Stimulated activated effector memory CD8-positive, alpha-beta T cell treated with anti-CD3 and anti-CD28 coated beads, Interleukin-12 subunit alpha, Interleukin-12 subunit beta, amount 100 ng/mL, for 72 hours (primary cell): ENCODE measurements around the gene APEH.

Experiments
- ATAC-seq: fragments of 150-1000 bp; cut with Tn5 transposase; 2 replicates; pipeline ENCODE4 v1.10.0; 2021
- DNase-seq, 2 donors: peaks; one replicate each; pipeline ENCODE4 v3.0.0; 2021 to 2022; ENCODE audit warnings: low spot score in 2 of 2
- H3K27ac Mint-ChIP-seq: one replicate; pipeline ENCODE4 v1.8.0; 2022; ENCODE audit warnings: mild to moderate bottlenecking, mixed read lengths
- H3K36me3 Mint-ChIP-seq: one replicate; pipeline ENCODE4 v1.8.0; 2022; ENCODE audit warnings: mild to moderate bottlenecking, mixed read lengths
- H3K4me1 Mint-ChIP-seq: one replicate; pipeline ENCODE4 v1.8.0; 2022; ENCODE audit warnings: mixed read lengths
- H3K4me3 Mint-ChIP-seq: one replicate; pipeline ENCODE4 v1.8.0; 2022; ENCODE audit warnings: mild to moderate bottlenecking, mixed read lengths
- H3K9me3 Mint-ChIP-seq: one replicate; pipeline ENCODE4 v1.8.0; 2022; ENCODE audit warnings: mixed read lengths

Gene APEH

DNA sequence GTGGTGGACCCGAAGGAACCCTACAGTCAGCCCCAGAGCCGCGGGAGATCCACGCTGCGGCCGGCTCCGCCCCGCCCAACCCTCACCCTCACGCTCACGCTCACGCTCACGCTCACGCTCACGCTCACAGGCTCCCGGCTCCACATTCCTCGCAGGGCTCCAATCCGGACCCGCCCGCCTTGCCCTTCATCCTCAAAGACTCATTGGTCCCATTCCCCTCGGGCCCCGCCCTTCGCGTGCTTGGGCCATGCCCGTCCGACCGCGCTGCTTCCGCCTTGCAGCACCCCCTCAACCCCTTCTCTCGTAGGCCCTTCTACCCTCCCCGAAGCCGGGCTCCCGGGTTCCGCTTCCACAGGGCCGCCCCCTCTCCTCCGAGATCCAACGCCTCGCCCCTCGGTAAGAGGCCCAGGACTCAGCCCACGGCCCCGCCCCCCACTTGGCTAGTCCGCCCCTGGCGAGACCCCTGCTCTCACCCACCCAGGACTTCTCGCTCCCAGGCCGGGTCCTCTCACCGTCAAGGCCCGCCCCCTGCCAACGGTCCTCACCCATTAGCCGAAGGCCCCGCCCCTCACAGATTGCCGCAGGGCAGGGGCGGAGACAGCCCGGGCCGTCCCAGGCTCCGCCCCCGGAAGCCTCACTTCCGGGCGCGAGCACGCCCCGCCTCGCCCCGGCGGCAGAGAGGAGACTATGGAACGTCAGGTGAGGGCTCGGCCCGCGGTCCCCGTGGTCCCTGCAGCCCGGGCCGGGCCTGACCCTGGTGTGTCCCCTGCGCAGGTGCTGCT lies at the start of gene APEH:
TSS of gene APEH (plus strand) at position 637 of the 782 bp plus-strand sequence. CDS start at position 688, 51 bp downstream.
- Mint-ChIP-seq H3K9me3 (no peaks in the 10 kb centered on the region), H3K36me3 (peaks cover 30% of the 10 kb centered on the region), H3K27ac (peak within 1 kb of the TSS; percentile 98), H3K4me3 (peak within 1 kb of the TSS; percentile 86), H3K4me1 (peaks cover 35% of the 10 kb centered on the region)
- DNase-seq, result peak; percentile 98 to 99
- ATAC-seq, result peak; percentile 91

- H3K9me3 Mint-ChIP-seq, result no peaks in the 10 kb centered on the region
- no peaks in the 10 kb centered on the region for H3K36me3 Mint-ChIP-seq
- ATAC-seq, result no peak
Observed at GRCh38 chr3:49625071-49625470, 49.1 kb upstream of the APEH start.

DNA sequence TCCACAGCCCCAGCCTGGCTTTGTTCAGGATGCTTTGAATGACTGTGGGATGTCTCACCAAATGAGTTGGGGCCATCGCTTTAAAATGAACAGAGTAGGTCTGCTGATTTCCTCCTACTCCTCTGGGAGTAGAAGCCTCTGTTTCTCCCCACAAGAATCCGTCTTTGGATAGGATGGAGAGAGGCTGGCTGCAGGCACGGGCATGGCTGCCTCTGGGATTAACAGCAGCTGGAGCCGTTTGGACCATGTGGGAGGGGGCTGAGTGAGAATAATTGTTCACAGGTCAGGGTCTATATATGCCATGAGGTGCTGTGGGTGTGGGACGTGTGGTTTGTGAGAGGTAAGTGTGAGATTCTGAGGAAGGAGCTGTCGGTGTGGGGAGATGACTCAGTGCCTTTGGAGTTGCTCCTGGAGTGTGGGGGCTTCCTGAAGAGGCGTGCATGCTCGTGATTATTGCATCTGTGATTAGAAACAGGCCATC lies 48.0 kb upstream of the APEH start:
- no peak overlapping the region for H3K27ac Mint-ChIP-seq
- peaks cover 10% of the 10 kb centered on the region for H3K4me1 Mint-ChIP-seq
- no peaks in the 10 kb centered on the region for H3K36me3 Mint-ChIP-seq
- no peak overlapping the region for H3K4me3 Mint-ChIP-seq
- ATAC-seq (peak; percentile 76), DNase-seq (no peak)
- H3K9me3 Mint-ChIP-seq, result no peaks in the 10 kb centered on the region

More at GRCh38 chr3:49625071-49625470, 49.1 kb upstream of the APEH start:
- peaks cover 10% of the 10 kb centered on the region for H3K4me1 Mint-ChIP-seq
- no peak overlapping the region for H3K4me3 Mint-ChIP-seq
- no peak overlapping the region for H3K27ac Mint-ChIP-seq
- DNase-seq, result no peak

DNA sequence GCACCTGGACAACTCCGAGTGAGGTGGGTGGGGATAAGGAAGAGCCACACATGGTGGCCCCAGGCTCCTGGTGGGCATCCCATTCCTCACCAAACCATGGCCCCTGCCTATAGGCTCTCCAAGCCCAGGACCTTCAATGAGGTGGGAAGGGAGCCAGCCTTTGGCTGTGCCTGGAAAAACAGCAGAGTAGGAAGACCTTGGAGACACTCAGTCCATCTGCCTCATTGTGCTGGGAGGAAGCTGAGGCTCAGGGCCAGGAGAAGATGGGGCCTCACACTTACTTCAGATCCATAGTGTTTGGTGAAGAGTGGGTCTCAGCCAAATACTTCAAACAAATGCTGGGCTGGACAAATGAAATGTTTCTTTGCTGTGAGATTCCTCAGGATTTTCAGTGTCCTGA lies 47.4 kb upstream of the APEH start:
- no peaks in the 10 kb centered on the region for H3K36me3 Mint-ChIP-seq
- DNase-seq (no peak), ATAC-seq (no peak)
- peaks cover 10% of the 10 kb centered on the region for H3K4me1 Mint-ChIP-seq
- no peak overlapping the region for H3K27ac Mint-ChIP-seq
- H3K4me3 Mint-ChIP-seq, result no peak overlapping the region
- no peaks in the 10 kb centered on the region for H3K9me3 Mint-ChIP-seq

GRCh38 chr3:49627634-49628033 lies 46.5 kb upstream of the APEH start:
- Mint-ChIP-seq H3K36me3 (no peaks in the 10 kb centered on the region), H3K4me3 (no peak overlapping the region), H3K9me3 (no peaks in the 10 kb centered on the region), H3K27ac (no peak overlapping the region), H3K4me1 (peaks cover 10% of the 10 kb centered on the region)
- ATAC-seq, result no peak
- no peak for DNase-seq

GRCh38 chr3:49628249-49628648 lies 45.9 kb upstream of the APEH start:
- Mint-ChIP-seq H3K27ac (no peak overlapping the region), H3K4me3 (no peak overlapping the region), H3K9me3 (no peaks in the 10 kb centered on the region), H3K4me1 (peaks cover 10% of the 10 kb centered on the region), H3K36me3 (no peaks in the 10 kb centered on the region)
- DNase-seq (no peak), ATAC-seq (no peak)

DNA sequence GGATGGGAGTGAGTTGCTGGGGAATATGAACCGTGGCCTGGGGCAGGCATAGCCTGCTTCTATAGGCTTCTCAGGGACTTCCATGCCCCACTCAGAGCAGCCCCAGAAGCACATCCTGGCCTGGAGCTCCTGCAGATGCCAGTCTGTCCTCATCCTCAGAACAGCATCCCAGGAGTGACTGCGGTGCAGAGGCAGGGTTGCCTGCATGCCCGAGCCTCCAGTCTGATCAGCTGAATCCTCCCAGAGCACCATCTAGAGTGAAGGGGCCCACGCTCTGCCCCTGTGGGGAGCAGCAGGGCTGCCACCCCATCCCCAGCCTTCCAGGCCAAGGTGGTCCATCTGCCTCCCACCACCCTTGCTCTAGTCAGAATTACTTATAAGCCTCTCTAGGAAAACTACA lies 44.7 kb upstream of the APEH start:
- H3K9me3 Mint-ChIP-seq, result no peaks in the 10 kb centered on the region
- H3K36me3 Mint-ChIP-seq, result no peaks in the 10 kb centered on the region
- ATAC-seq, result no peak
- H3K27ac Mint-ChIP-seq, result no peak overlapping the region
- H3K4me1 Mint-ChIP-seq, result peaks cover 10% of the 10 kb centered on the region
- DNase-seq, result no peak
- no peak overlapping the region for H3K4me3 Mint-ChIP-seq

GRCh38 chr3:49629866-49630265 lies 44.3 kb upstream of the APEH start:
- H3K4me1 Mint-ChIP-seq, result peaks cover 10% of the 10 kb centered on the region
- H3K4me3 Mint-ChIP-seq, result no peak overlapping the region
- no peak for ATAC-seq
- DNase-seq, result no peak
- no peaks in the 10 kb centered on the region for H3K9me3 Mint-ChIP-seq
- H3K27ac Mint-ChIP-seq, result no peak overlapping the region
- H3K36me3 Mint-ChIP-seq, result no peaks in the 10 kb centered on the region

DNA sequence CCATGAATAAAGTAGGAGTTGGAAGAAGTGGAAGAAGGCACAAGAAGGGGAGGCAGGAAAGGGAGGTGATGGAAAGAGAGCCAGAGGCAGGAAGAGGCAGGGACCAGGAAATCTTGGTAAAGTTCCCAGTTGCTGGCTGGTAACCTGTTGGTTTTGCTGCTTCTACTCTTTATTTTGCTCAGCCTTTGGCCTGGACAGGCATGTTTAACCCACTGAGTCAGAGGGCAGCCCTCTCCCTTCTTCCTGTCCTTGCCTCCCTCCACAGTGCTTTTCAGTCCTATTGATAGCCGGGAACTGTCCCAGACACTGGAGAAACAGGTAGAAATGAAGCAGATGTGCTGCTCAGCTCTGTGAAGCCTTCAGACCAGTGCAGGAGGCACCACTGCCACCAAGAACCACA lies 43.4 kb upstream of the APEH start:
- Mint-ChIP-seq H3K4me1 (peaks cover 10% of the 10 kb centered on the region), H3K4me3 (no peak overlapping the region), H3K27ac (no peak overlapping the region), H3K9me3 (no peaks in the 10 kb centered on the region), H3K36me3 (no peaks in the 10 kb centered on the region)
- DNase-seq (no peak), ATAC-seq (no peak)

- DNase-seq (no peak), ATAC-seq (no peak)
- Mint-ChIP-seq H3K27ac (no peak overlapping the region), H3K4me3 (no peak overlapping the region), H3K4me1 (peaks cover 5% of the 10 kb centered on the region), H3K36me3 (no peaks in the 10 kb centered on the region), H3K9me3 (no peaks in the 10 kb centered on the region)
Observed at GRCh38 chr3:49634736-49635135, 39.4 kb upstream of the APEH start.

GRCh38 chr3:49636883-49637609 lies 37.1 kb upstream of the APEH start:
- Mint-ChIP-seq H3K4me1 (peaks cover 5% of the 10 kb centered on the region), H3K9me3 (no peaks in the 10 kb centered on the region), H3K4me3 (no peak overlapping the region), H3K27ac (peak overlapping the region; percentile 65), H3K36me3 (no peaks in the 10 kb centered on the region)
- ATAC-seq, result peak; percentile 73
- DNase-seq, result no peak

- DNase-seq (no peak), ATAC-seq (no peak)
- no peak overlapping the region for H3K27ac Mint-ChIP-seq
- peaks cover 5% of the 10 kb centered on the region for H3K4me1 Mint-ChIP-seq
- no peaks in the 10 kb centered on the region for H3K36me3 Mint-ChIP-seq
- H3K4me3 Mint-ChIP-seq, result no peak overlapping the region
- no peaks in the 10 kb centered on the region for H3K9me3 Mint-ChIP-seq
Observed at GRCh38 chr3:49638445-49638844, 35.7 kb upstream of the APEH start.

- DNase-seq (no peak), ATAC-seq (no peak)
- Mint-ChIP-seq H3K4me3 (no peak overlapping the region), H3K4me1 (peaks cover 5% of the 10 kb centered on the region), H3K27ac (no peak overlapping the region), H3K36me3 (no peaks in the 10 kb centered on the region), H3K9me3 (no peaks in the 10 kb centered on the region)
Observed at GRCh38 chr3:49639551-49639950, 34.6 kb upstream of the APEH start.

DNA sequence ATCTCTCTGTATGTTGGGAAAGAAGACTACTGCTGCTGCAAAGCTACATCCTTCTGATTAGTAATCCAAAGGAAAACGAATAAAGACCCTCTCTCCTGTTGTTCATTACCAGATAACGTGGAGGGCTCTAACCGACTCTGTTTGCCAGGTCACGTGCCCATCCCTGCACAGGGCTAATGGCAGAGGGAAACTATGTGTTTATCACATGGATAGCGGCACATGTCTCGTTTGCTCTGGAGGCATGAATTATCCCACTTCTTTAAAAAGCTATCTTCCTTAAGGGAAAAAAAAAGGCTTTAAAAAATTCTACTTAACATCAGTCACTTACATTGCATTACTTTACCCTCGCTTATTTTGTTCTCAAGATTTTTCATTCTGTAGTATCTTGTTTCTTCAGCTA lies 32.9 kb upstream of the APEH start:
- no peak for ATAC-seq
- no peak for DNase-seq
- Mint-ChIP-seq H3K27ac (no peak overlapping the region), H3K4me1 (peaks cover 5% of the 10 kb centered on the region), H3K9me3 (no peaks in the 10 kb centered on the region), H3K4me3 (no peak overlapping the region), H3K36me3 (no peaks in the 10 kb centered on the region)

- DNase-seq (no peak), ATAC-seq (no peak)
- Mint-ChIP-seq H3K4me3 (no peak overlapping the region), H3K27ac (no peak overlapping the region), H3K36me3 (no peaks in the 10 kb centered on the region), H3K4me1 (peaks cover 1% of the 10 kb centered on the region), H3K9me3 (no peaks in the 10 kb centered on the region)
Observed at GRCh38 chr3:49641921-49642707, 32.0 kb upstream of the APEH start.
